Sigmoid colon (tissue), 7 donors: ENCODE measurements around the gene PNPLA6. TPM values are rescaled to one million over a fixed set of nuclear protein-coding genes. Genes with fewer than 3 reads are reported as not detected.

Source experiments
- DNase-seq: peaks from one replicate; pipeline ENCODE4 v3.0.0-alpha.2; 2019
- H3K27ac ChIP-seq, 4 donors: fragments of 200-600 bp; sonication (generic); one replicate each; pipeline ENCODE4 v1.5.1; 2016 to 2019; ENCODE audit warnings: mild to moderate bottlenecking in 1 of 4
- H3K27me3 ChIP-seq, 3 donors: fragments of 200-600 bp; sonication (generic); one replicate each; pipeline ENCODE4 v1.5.1; 2019; ENCODE audit warnings: mild to moderate bottlenecking in 1 of 3
- H3K36me3 ChIP-seq, 4 donors: fragments of 200-600 bp; sonication (generic); one replicate each; pipeline ENCODE4 v1.5.1; 2016 to 2019
- H3K4me1 ChIP-seq, 4 donors: fragments of 200-600 bp; sonication (generic); one replicate each; pipeline ENCODE4 v1.5.1; 2017 to 2019
- H3K4me3 ChIP-seq, 4 donors: fragments of 200-600 bp; sonication (generic); one replicate each; pipeline ENCODE4 v1.5.1; 2017 to 2019; ENCODE audit warnings: mild to moderate bottlenecking in 2 of 4, moderate library complexity in 1 of 4
- H3K9me3 ChIP-seq, 4 donors: fragments of 200-600 bp in 3 of 4; sonication (generic) in 3 of 4; one replicate each; pipeline versions ENCODE4 v1.5.1 to v1.6.1; 2013 to 2019
- CTCF ChIP-seq, 4 experiments: fragments of 450-650 bp in 3 of 4; fragments of 200-600 bp in 1 of 4; IDR thresholded peaks; one replicate each; pipeline ENCODE4 v1.5.1; 2016 to 2019; ENCODE audit warnings: antibody characterized with exemption in 4 of 4, mild to moderate bottlenecking in 3 of 4, moderate library complexity in 2 of 4
- EP300 ChIP-seq, 4 donors: sonication (generic); formaldehyde crosslinking; IDR thresholded peaks; one replicate each; pipeline ENCODE4 v1.6.1; 2017; ENCODE audit warnings: antibody characterized with exemption in 4 of 4
- POLR2A ChIP-seq, 2 donors: fragments of 450-650 bp; IDR thresholded peaks; one replicate each; pipeline ENCODE4 v1.6.1; 2016; ENCODE audit warnings: antibody characterized with exemption in 2 of 2, mild to moderate bottlenecking in 2 of 2, moderate library complexity in 2 of 2
- POLR2AphosphoS5 ChIP-seq, 4 donors: sonication (generic); formaldehyde crosslinking; IDR thresholded peaks; one replicate each; pipeline ENCODE4 v1.6.1; 2017; ENCODE audit warnings: antibody characterized with exemption in 4 of 4
- WGBS, 2 donors: extraction: QIAGEN DNeasy Blood & Tissue Kit; methylation state at CpG; one replicate each; pipeline ENCODE4 v1.1.7; 2013; 5-methylcytosine and 5-hydroxymethylcytosine counted together
- intact Hi-C: fragments of 100-400 bp; cut with DNase I; formaldehyde crosslinking; loops from one replicate; pipeline ENCODE4 v1.15.1; 2023
- polyA plus RNA-seq, 3 donors: library from polyadenylated mRNA; stranded (reverse); fragments of 200-250 nt; gene quantifications; one replicate each; pipeline ENCODE4 v1.2.3, GENCODE V29; 2013
- total RNA-seq, 4 donors: library from RNA; depleted of rRNA; stranded (reverse); fragments of >200 nt; gene quantifications; one replicate each; pipeline ENCODE4 v1.1.0, GENCODE V29; 2016
- donor health status: healthy with polysubstance abuse.
- donor health status: Bipolar disorder and iron deficiency.
- donor health status: healthy.

Gene PNPLA6
- total and polyA plus RNA-seq, 7 donors: 13.6 to 77.0 (median 40.3) TPM

GRCh38 chr19:7554990-7555864 lies 19.7 kb downstream of the PNPLA6 start:
- Histone ChIP-seq H3K36me3 (peaks cover 28 to 83% (median 61%) of the 10 kb centered on the region in 4 donors), H3K9me3 (no peaks in the 10 kb centered on the region), H3K4me1 (peaks cover 0 to 11% (median 11%) of the 10 kb centered on the region in 4 donors), H3K27me3 (no peaks in the 10 kb centered on the region), H3K27ac (no peak overlapping the region), H3K4me3 (no peak overlapping the region)
- no peak for DNase-seq
- intact Hi-C loops: no loop called here
- 83 to 86% methylated on average over 62 of the region's 62 CpGs for WGBS, 2 donors
- TF ChIP-seq POLR2A (IDR thresholded peaks at IDR 0.05): no peak
- TF ChIP-seq POLR2AphosphoS5 (IDR thresholded peaks at IDR 0.05): no peak
- no peak for TF ChIP-seq EP300 (IDR thresholded peaks at IDR 0.05)
- TF ChIP-seq CTCF (IDR thresholded peaks at IDR 0.05): no peak

DNA sequence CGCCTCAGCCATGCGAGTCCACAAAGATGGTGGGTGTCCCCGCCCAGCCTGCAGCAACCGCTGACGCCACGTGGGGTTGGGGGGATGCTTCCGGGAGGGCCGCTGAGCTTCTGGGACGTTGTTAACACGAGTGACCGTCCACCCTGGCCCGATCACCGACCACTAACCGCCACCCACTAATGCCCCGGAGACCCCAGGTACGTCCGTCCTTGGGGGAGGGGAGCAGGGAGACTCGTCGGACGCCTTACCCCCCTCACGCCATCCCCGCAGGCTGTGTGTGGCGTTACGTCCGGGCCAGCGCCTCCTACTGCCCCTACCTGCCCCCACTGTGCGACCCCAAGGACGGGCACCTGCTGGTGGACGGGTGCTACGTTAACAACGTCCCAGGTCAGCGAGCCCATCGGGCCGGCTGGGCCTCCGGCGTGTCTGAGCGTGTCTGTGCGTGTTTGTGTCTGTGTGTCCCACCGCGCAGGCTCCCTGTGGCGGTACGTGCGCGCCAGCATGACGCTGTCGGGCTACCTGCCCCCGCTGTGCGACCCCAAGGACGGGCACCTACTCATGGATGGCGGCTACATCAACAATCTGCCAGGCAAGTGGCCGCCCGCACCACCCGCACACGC lies 21.3 kb downstream of the PNPLA6 start:
- 96 to 97% methylated on average over 54 of the region's 54 CpGs for WGBS, 2 donors
- H3K4me1 ChIP-seq: peaks cover 0 to 1% (median under 1%) of the 10 kb centered on the region in 4 donors
- intact Hi-C loops: no loop called here
- peaks cover 30 to 92% (median 67%) of the 10 kb centered on the region in 4 donors for H3K36me3 ChIP-seq
- no peaks in the 10 kb centered on the region for H3K27me3 ChIP-seq
- DNase-seq: no peak
- TF ChIP-seq CTCF (IDR thresholded peaks at IDR 0.05) (no peak), POLR2AphosphoS5 (IDR thresholded peaks at IDR 0.05) (no peak), POLR2A (IDR thresholded peaks at IDR 0.05) (no peak), EP300 (IDR thresholded peaks at IDR 0.05) (no peak)
- H3K27ac ChIP-seq: no peak overlapping the region
- no peak overlapping the region for H3K4me3 ChIP-seq
- no peaks in the 10 kb centered on the region for H3K9me3 ChIP-seq

- Histone ChIP-seq H3K4me1 (no peaks in the 10 kb centered on the region), H3K36me3 (peaks cover 30 to 82% (median 65%) of the 10 kb centered on the region in 4 donors), H3K9me3 (no peaks in the 10 kb centered on the region), H3K27me3 (no peaks in the 10 kb centered on the region), H3K27ac (no peak overlapping the region), H3K4me3 (no peak overlapping the region)
- 91 to 94% methylated on average over 18 of the region's 18 CpGs for whole genome bisulfite sequencing, 2 donors
- no peak for DNase-seq
- no peak for TF ChIP-seq POLR2AphosphoS5 (IDR thresholded peaks at IDR 0.05)
- no peak for TF ChIP-seq POLR2A (IDR thresholded peaks at IDR 0.05)
- TF ChIP-seq CTCF (IDR thresholded peaks at IDR 0.05): no peak
- no peak for TF ChIP-seq EP300 (IDR thresholded peaks at IDR 0.05)
- intact Hi-C loops: no loop called here
Observed at GRCh38 chr19:7558667-7559066, 23.1 kb downstream of the PNPLA6 start.

GRCh38 chr19:7559102-7559501 lies 23.6 kb downstream of the PNPLA6 start:
- Histone ChIP-seq H3K27ac (no peak overlapping the region), H3K4me1 (no peaks in the 10 kb centered on the region), H3K4me3 (no peak overlapping the region), H3K9me3 (no peaks in the 10 kb centered on the region), H3K36me3 (peaks cover 30 to 77% (median 63%) of the 10 kb centered on the region in 4 donors), H3K27me3 (no peaks in the 10 kb centered on the region)
- DNase-seq: no peak
- intact Hi-C loops: no loop called here
- WGBS, 2 donors: 63 to 96% methylated on average over 4 of the region's 4 CpGs
- TF ChIP-seq EP300 (IDR thresholded peaks at IDR 0.05): no peak
- TF ChIP-seq CTCF (IDR thresholded peaks at IDR 0.05): no peak
- TF ChIP-seq POLR2A (IDR thresholded peaks at IDR 0.05): no peak
- TF ChIP-seq POLR2AphosphoS5 (IDR thresholded peaks at IDR 0.05): no peak
